ENCODE data around the gene ERCC4. TPM values are rescaled to one million over a fixed set of nuclear protein-coding genes. Genes with fewer than 3 reads are reported as not detected.

ERCC4 gene
- total and polyA plus RNA-seq, 4 donors: 1.5 to 11.2 (median 6.3) TPM

GRCh38 chr16:13926464-13926863 is 6.5 kb downstream of the ERCC4 start:
- no peaks in the 10 kb centered on the region for H3K9me3 ChIP-seq (ENCODE audit: control insufficient read depth in 4 of 4, insufficient read depth in 3 of 4, low read length in 3 of 4)
- DNase-seq (no peak), ATAC-seq (ENCODE audit: insufficient read depth, low FRiP score) (no peak)
- no peak overlapping the region for H3K27ac ChIP-seq (ENCODE audit: low read depth in 1 of 2, low read length in 1 of 2)
- 84 to 88% methylated on average over 4 of the region's 4 CpGs for WGBS, 2 donors
- H3K27me3 ChIP-seq (ENCODE audit: control insufficient read depth in 3 of 3, insufficient read depth in 3 of 3, low read length in 2 of 3): no peaks in the 10 kb centered on the region
- no peak overlapping the region for H3K4me3 ChIP-seq
- no peak overlapping the region for H3K9ac ChIP-seq (ENCODE audit: insufficient read depth in 1 of 2, low read length in 2 of 2)
- TF ChIP-seq, protein P1, sequence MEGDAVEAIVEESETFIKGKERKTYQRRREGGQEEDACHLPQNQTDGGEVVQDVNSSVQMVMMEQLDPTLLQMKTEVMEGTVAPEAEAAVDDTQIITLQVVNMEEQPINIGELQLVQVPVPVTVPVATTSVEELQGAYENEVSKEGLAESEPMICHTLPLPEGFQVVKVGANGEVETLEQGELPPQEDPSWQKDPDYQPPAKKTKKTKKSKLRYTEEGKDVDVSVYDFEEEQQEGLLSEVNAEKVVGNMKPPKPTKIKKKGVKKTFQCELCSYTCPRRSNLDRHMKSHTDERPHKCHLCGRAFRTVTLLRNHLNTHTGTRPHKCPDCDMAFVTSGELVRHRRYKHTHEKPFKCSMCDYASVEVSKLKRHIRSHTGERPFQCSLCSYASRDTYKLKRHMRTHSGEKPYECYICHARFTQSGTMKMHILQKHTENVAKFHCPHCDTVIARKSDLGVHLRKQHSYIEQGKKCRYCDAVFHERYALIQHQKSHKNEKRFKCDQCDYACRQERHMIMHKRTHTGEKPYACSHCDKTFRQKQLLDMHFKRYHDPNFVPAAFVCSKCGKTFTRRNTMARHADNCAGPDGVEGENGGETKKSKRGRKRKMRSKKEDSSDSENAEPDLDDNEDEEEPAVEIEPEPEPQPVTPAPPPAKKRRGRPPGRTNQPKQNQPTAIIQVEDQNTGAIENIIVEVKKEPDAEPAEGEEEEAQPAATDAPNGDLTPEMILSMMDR (IDR thresholded peaks at IDR 0.05; ENCODE audit: control extremely low read depth, extremely low read depth): no peak
- peaks cover 1 to 33% (median 8%) of the 10 kb centered on the region in 4 donors for H3K36me3 ChIP-seq (ENCODE audit: control insufficient read depth in 4 of 4, insufficient read depth in 4 of 4, low read length in 4 of 4)
- H3K4me1 ChIP-seq (ENCODE audit: control insufficient read depth in 5 of 5, insufficient read depth in 5 of 5, low read length in 5 of 5): peaks cover 0 to 3% (median 0%) of the 10 kb centered on the region in 5 donors

- peaks cover 1 to 33% (median 9%) of the 10 kb centered on the region in 4 donors for H3K36me3 ChIP-seq (ENCODE audit: control insufficient read depth in 4 of 4, insufficient read depth in 4 of 4, low read length in 4 of 4)
- WGBS, 2 donors: 76 to 83% methylated on average over 2 of the region's 2 CpGs
- no peaks in the 10 kb centered on the region for H3K27me3 ChIP-seq (ENCODE audit: control insufficient read depth in 3 of 3, insufficient read depth in 3 of 3, low read length in 2 of 3)
- no peaks in the 10 kb centered on the region for H3K9me3 ChIP-seq (ENCODE audit: control insufficient read depth in 4 of 4, insufficient read depth in 3 of 4, low read length in 3 of 4)
- no peak overlapping the region for H3K27ac ChIP-seq (ENCODE audit: low read depth in 1 of 2, low read length in 1 of 2)
- H3K4me3 ChIP-seq: no peak overlapping the region
- no peak overlapping the region for H3K9ac ChIP-seq (ENCODE audit: insufficient read depth in 1 of 2, low read length in 2 of 2)
- no peak for ATAC-seq (ENCODE audit: insufficient read depth, low FRiP score)
- TF ChIP-seq, protein P1 (IDR thresholded peaks at IDR 0.05; ENCODE audit: control extremely low read depth, extremely low read depth): no peak
- DNase-seq: no peak
- peaks cover 0 to 3% (median 0%) of the 10 kb centered on the region in 5 donors for H3K4me1 ChIP-seq (ENCODE audit: control insufficient read depth in 5 of 5, insufficient read depth in 5 of 5, low read length in 5 of 5)
Measured at GRCh38 chr16:13926891-13927290, 6.9 kb downstream of the ERCC4 start.

DNA sequence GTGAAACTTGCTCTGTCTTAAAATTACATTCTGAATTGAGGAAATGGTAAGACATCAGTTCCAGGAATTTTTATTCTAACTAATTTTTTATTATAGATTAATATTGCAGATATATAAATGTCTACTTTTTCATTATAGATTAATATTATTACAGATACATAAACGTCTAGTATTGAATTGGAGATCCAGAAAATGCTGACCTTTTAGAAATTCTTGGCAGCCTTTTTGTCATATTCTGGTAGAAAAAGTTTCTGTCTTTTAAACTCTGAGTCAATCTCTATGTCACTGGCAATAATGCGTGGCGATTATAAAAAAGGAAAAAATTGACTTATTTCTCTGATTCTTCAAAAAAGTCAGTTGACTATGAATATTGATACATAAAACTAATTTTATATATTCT is 8.7 kb downstream of the ERCC4 start:
- H3K36me3 ChIP-seq (ENCODE audit: control insufficient read depth in 4 of 4, insufficient read depth in 4 of 4, low read length in 4 of 4): peaks cover 1 to 22% (median 10%) of the 10 kb centered on the region in 4 donors
- H3K27ac ChIP-seq (ENCODE audit: low read depth in 1 of 2, low read length in 1 of 2): no peak overlapping the region
- no peak for DNase-seq
- WGBS, 2 donors: 92 to 97% methylated on average over 3 of the region's 3 CpGs
- no peak overlapping the region for H3K4me3 ChIP-seq
- H3K4me1 ChIP-seq (ENCODE audit: control insufficient read depth in 5 of 5, insufficient read depth in 5 of 5, low read length in 5 of 5): peaks cover 0 to 3% (median 0%) of the 10 kb centered on the region in 5 donors
- no peaks in the 10 kb centered on the region for H3K27me3 ChIP-seq (ENCODE audit: control insufficient read depth in 3 of 3, insufficient read depth in 3 of 3, low read length in 2 of 3)
- ATAC-seq (ENCODE audit: insufficient read depth, low FRiP score): no peak
- TF ChIP-seq, protein P1 (IDR thresholded peaks at IDR 0.05; ENCODE audit: control extremely low read depth, extremely low read depth): no peak
- no peak overlapping the region for H3K9ac ChIP-seq (ENCODE audit: insufficient read depth in 1 of 2, low read length in 2 of 2)
- no peaks in the 10 kb centered on the region for H3K9me3 ChIP-seq (ENCODE audit: control insufficient read depth in 4 of 4, insufficient read depth in 3 of 4, low read length in 3 of 4)

- H3K4me3 ChIP-seq: no peak overlapping the region
- 81 to 82% methylated on average over 10 of the region's 10 CpGs for WGBS, 2 donors
- no peak overlapping the region for H3K9ac ChIP-seq (ENCODE audit: insufficient read depth in 1 of 2, low read length in 2 of 2)
- TF ChIP-seq, protein P1 (IDR thresholded peaks at IDR 0.05; ENCODE audit: control extremely low read depth, extremely low read depth): no peak
- H3K9me3 ChIP-seq (ENCODE audit: control insufficient read depth in 4 of 4, insufficient read depth in 3 of 4, low read length in 3 of 4): no peaks in the 10 kb centered on the region
- no peak overlapping the region for H3K27ac ChIP-seq (ENCODE audit: low read depth in 1 of 2, low read length in 1 of 2)
- no peak for ATAC-seq (ENCODE audit: insufficient read depth, low FRiP score)
- H3K36me3 ChIP-seq (ENCODE audit: control insufficient read depth in 4 of 4, insufficient read depth in 4 of 4, low read length in 4 of 4): peaks cover 5 to 31% (median 17%) of the 10 kb centered on the region in 4 donors
- peaks cover 0 to 3% (median 0%) of the 10 kb centered on the region in 5 donors for H3K4me1 ChIP-seq (ENCODE audit: control insufficient read depth in 5 of 5, insufficient read depth in 5 of 5, low read length in 5 of 5)
- DNase-seq: no peak
- no peaks in the 10 kb centered on the region for H3K27me3 ChIP-seq (ENCODE audit: control insufficient read depth in 3 of 3, insufficient read depth in 3 of 3, low read length in 2 of 3)
Measured at GRCh38 chr16:13931845-13932244, 11.9 kb downstream of the ERCC4 start.

Measured in lung (tissue), 12 donors.